ENCODE measurements around the gene MRPL9.

MRPL9 gene

GRCh38 chr1:151729157-151729965, 33.9 kb downstream of the MRPL9 start:
- no peak for DNase-seq (ENCODE audit: low read depth)
- no peak overlapping the region for H3K4me3 ChIP-seq (ENCODE audit: low read length)
- TF ChIP-seq CTCF (conservative IDR thresholded peaks at IDR 0.05; ENCODE audit: low read depth, low read length), result no peak

GRCh38 chr1:151728151-151729054, 34.9 kb downstream of the MRPL9 start:
- DNase-seq (ENCODE audit: low read depth), result no peak
- TF ChIP-seq CTCF (conservative IDR thresholded peaks at IDR 0.05; ENCODE audit: low read depth, low read length), result no peak
- peak overlapping the region; percentile 15 for H3K4me3 ChIP-seq (ENCODE audit: low read length)

- DNase-seq (ENCODE audit: low read depth), result no peak
- no peak overlapping the region for H3K4me3 ChIP-seq (ENCODE audit: low read length)
- TF ChIP-seq CTCF (conservative IDR thresholded peaks at IDR 0.05; ENCODE audit: low read depth, low read length), result no peak
Observed at GRCh38 chr1:151723726-151724370, 39.4 kb downstream of the MRPL9 start.

GRCh38 chr1:151721788-151722510, 41.3 kb downstream of the MRPL9 start:
- H3K4me3 ChIP-seq (ENCODE audit: low read length), result peak overlapping the region; percentile 36
- DNase-seq (ENCODE audit: low read depth), result no peak
- no peak for TF ChIP-seq CTCF (conservative IDR thresholded peaks at IDR 0.05; ENCODE audit: low read depth, low read length)

GRCh38 chr1:151720974-151721787, 42.1 kb downstream of the MRPL9 start, which contains the start of gene RIIAD1:
TSS of gene RIIAD1 (plus strand) at chr1:151721522. CDS start at chr1:151721537, 15 bp downstream.
- DNase-seq (ENCODE audit: low read depth), result no peak
- peak within 1 kb of the TSS; percentile 36 for H3K4me3 ChIP-seq (ENCODE audit: low read length)
- no peak for TF ChIP-seq CTCF (conservative IDR thresholded peaks at IDR 0.05; ENCODE audit: low read depth, low read length)

- DNase-seq (ENCODE audit: low read depth), result no peak
- no peak overlapping the region for H3K4me3 ChIP-seq (ENCODE audit: low read length)
- no peak for TF ChIP-seq CTCF (conservative IDR thresholded peaks at IDR 0.05; ENCODE audit: low read depth, low read length)
Observed at GRCh38 chr1:151720554-151720953, 42.7 kb downstream of the MRPL9 start.

All from retinal pigment epithelial cell (primary cell).